ACHN (cell line): Measurements from ENCODE around the gene SNTG2.

Source experiments
- DNase-seq: peaks from one replicate; pipeline ENCODE4 v3.0.0-alpha.2; 2015
- in situ Hi-C: cut with HindIII; loops from 2 replicates; pipeline ENCODE4 v1.10.0; 2017; ENCODE audit warnings: low sequenced_read_pairs, low pct_ligation_motif_present, low pct_unique_long_range_greater_than_20kb

The SNTG2 gene

GRCh38 chr2:1265454-1265853 lies 314.8 kb downstream of the SNTG2 start:
- in situ Hi-C loops: no loop called here
- DNase-seq: no peak

- in situ Hi-C loops: no loop called here
- DNase-seq: peak; percentile 19
Observed at GRCh38 chr2:1266351-1266750, 315.7 kb downstream of the SNTG2 start.

- in situ Hi-C loops: no loop called here
Observed at GRCh38 chr2:1268034-1268433, 317.4 kb downstream of the SNTG2 start.

GRCh38 chr2:1269812-1270211 lies 319.2 kb downstream of the SNTG2 start:
- DNase-seq: no peak
- in situ Hi-C loops: no loop called here

More at GRCh38 chr2:1268034-1268433, 317.4 kb downstream of the SNTG2 start:
- DNase-seq: no peak

GRCh38 chr2:1272835-1273234 lies 322.2 kb downstream of the SNTG2 start:
- in situ Hi-C loops: no loop called here
- no peak for DNase-seq

GRCh38 chr2:1277634-1278033 lies 327.0 kb downstream of the SNTG2 start:
- no peak for DNase-seq
- in situ Hi-C loops: no loop called here

GRCh38 chr2:1278125-1278524 lies 327.5 kb downstream of the SNTG2 start:
- in situ Hi-C loops: no loop called here
- no peak for DNase-seq

GRCh38 chr2:1278861-1279260 lies 328.2 kb downstream of the SNTG2 start:
- in situ Hi-C loops: no loop called here
- no peak for DNase-seq

GRCh38 chr2:1282552-1282951 lies 331.9 kb downstream of the SNTG2 start:
- DNase-seq: no peak
- in situ Hi-C loops: no loop called here

- in situ Hi-C loops: no loop called here
Observed at GRCh38 chr2:1283020-1283801, 332.6 kb downstream of the SNTG2 start.

GRCh38 chr2:1283871-1284270 lies 333.2 kb downstream of the SNTG2 start:
- DNase-seq: no peak
- in situ Hi-C loops: no loop called here

More at GRCh38 chr2:1283020-1283801, 332.6 kb downstream of the SNTG2 start:
- DNase-seq: no peak

- in situ Hi-C loops: no loop called here
Observed at GRCh38 chr2:1286929-1287328, 336.3 kb downstream of the SNTG2 start.

GRCh38 chr2:1287427-1287826 lies 336.8 kb downstream of the SNTG2 start:
- DNase-seq: no peak
- in situ Hi-C loops: no loop called here

More at GRCh38 chr2:1286929-1287328, 336.3 kb downstream of the SNTG2 start:
- DNase-seq: no peak

- in situ Hi-C loops: no loop called here
- DNase-seq: no peak
Observed at GRCh38 chr2:1294900-1295299, 344.3 kb downstream of the SNTG2 start.

GRCh38 chr2:1295740-1296139 lies 345.1 kb downstream of the SNTG2 start:
- DNase-seq: no peak
- in situ Hi-C loops: no loop called here

GRCh38 chr2:1297372-1298159 lies 346.9 kb downstream of the SNTG2 start:
- no peak for DNase-seq
- in situ Hi-C loops: no loop called here

- in situ Hi-C loops: no loop called here
- DNase-seq: no peak
Observed at GRCh38 chr2:1299043-1299442, 348.4 kb downstream of the SNTG2 start.

GRCh38 chr2:1300284-1300683 lies 349.6 kb downstream of the SNTG2 start:
- no peak for DNase-seq

GRCh38 chr2:1301056-1301455 lies 350.4 kb downstream of the SNTG2 start:
- no peak for DNase-seq
- in situ Hi-C loops: no loop called here

More at GRCh38 chr2:1300284-1300683, 349.6 kb downstream of the SNTG2 start:
- in situ Hi-C loops: no loop called here
